Ovary (tissue), 3 donors: ENCODE results near the gene TASP1.

Experiments
- CTCF ChIP-seq, 3 donors: fragments of 450-650 bp in 2 of 3; fragments of 200-600 bp in 1 of 3; IDR thresholded peaks; one replicate each; pipeline versions ENCODE4 v1.5.1 to v1.8.0; 2016 to 2022; ENCODE audit warnings: antibody characterized with exemption in 3 of 3, mild to moderate bottlenecking in 1 of 3
- POLR2A ChIP-seq: fragments of 450-650 bp; IDR thresholded peaks from one replicate; pipeline ENCODE4 v1.6.1; 2017; ENCODE audit warnings: antibody characterized with exemption, mild to moderate bottlenecking, moderate library complexity
- donor health status: DM: no; HTN: no; CAD: no.

- TF ChIP-seq CTCF (IDR thresholded peaks at IDR 0.05) (no peak), POLR2A (no peak)
Observed at GRCh38 chr20:13452470-13453124, 186.1 kb downstream of the TASP1 start.
